ENCODE measurements around the gene NYAP2.

DNA sequence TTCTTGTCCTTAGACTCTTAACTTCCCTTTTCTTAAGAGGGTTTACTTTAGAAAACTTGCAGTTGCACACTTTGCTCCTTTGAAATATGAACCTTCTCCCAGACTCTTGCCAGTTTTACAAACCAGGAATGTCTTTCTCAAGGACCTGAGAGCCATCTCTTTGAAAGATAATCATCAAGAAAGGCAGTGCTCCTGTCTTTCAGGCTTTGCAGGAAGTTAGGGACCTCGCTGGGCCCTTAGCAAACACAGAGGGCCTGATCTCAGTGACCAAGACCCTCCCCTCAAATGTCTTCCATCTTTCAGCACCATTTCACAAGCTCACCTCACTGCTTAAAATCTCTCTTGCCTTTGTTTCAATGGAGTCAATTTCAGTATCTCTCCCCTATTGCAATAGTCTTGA is 32.0 kb upstream of the NYAP2 start:
- TF ChIP-seq, protein P1, sequence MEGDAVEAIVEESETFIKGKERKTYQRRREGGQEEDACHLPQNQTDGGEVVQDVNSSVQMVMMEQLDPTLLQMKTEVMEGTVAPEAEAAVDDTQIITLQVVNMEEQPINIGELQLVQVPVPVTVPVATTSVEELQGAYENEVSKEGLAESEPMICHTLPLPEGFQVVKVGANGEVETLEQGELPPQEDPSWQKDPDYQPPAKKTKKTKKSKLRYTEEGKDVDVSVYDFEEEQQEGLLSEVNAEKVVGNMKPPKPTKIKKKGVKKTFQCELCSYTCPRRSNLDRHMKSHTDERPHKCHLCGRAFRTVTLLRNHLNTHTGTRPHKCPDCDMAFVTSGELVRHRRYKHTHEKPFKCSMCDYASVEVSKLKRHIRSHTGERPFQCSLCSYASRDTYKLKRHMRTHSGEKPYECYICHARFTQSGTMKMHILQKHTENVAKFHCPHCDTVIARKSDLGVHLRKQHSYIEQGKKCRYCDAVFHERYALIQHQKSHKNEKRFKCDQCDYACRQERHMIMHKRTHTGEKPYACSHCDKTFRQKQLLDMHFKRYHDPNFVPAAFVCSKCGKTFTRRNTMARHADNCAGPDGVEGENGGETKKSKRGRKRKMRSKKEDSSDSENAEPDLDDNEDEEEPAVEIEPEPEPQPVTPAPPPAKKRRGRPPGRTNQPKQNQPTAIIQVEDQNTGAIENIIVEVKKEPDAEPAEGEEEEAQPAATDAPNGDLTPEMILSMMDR (conservative IDR thresholded peaks at IDR 0.05 in 1 of 2, IDR thresholded peaks at IDR 0.05 in 1 of 2; ENCODE audit: low read depth in 1 of 2, low read length in 2 of 2): no peak
- no peak for TF ChIP-seq EZH2 (IDR thresholded peaks at IDR 0.05; ENCODE audit: low read length, missing control alignments)
